ENCODE data around the gene RAC3. TPM values are rescaled to one million over a fixed set of nuclear protein-coding genes. Genes with fewer than 3 reads are reported as not detected.

Gene RAC3
- total RNA-seq = 6.4 and 9.1 TPM in 2 replicates

GRCh38 chr17:82031303-82031884, at the start of gene RAC3:
TSS of gene RAC3 (plus strand) at chr17:82031678. CDS start at chr17:82031762, 84 bp downstream.
- DNase-seq (ENCODE audit: low read depth) = peak; percentile 33
- TF ChIP-seq, protein P1, sequence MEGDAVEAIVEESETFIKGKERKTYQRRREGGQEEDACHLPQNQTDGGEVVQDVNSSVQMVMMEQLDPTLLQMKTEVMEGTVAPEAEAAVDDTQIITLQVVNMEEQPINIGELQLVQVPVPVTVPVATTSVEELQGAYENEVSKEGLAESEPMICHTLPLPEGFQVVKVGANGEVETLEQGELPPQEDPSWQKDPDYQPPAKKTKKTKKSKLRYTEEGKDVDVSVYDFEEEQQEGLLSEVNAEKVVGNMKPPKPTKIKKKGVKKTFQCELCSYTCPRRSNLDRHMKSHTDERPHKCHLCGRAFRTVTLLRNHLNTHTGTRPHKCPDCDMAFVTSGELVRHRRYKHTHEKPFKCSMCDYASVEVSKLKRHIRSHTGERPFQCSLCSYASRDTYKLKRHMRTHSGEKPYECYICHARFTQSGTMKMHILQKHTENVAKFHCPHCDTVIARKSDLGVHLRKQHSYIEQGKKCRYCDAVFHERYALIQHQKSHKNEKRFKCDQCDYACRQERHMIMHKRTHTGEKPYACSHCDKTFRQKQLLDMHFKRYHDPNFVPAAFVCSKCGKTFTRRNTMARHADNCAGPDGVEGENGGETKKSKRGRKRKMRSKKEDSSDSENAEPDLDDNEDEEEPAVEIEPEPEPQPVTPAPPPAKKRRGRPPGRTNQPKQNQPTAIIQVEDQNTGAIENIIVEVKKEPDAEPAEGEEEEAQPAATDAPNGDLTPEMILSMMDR (IDR thresholded peaks at IDR 0.05; ENCODE audit: insufficient read depth, low read depth, low read length) = no peak
- H3K4me3 ChIP-seq (ENCODE audit: low read depth, low read length) = peak within 1 kb of the TSS; percentile 65

- no peak overlapping the region for H3K4me3 ChIP-seq (ENCODE audit: low read depth, low read length)
- TF ChIP-seq, protein P1 (IDR thresholded peaks at IDR 0.05; ENCODE audit: insufficient read depth, low read depth, low read length) = no peak
- no peak for DNase-seq (ENCODE audit: low read depth)
These were observed 48.4 kb upstream of the RAC3 start for GRCh38 chr17:81983011-81983638.

DNA sequence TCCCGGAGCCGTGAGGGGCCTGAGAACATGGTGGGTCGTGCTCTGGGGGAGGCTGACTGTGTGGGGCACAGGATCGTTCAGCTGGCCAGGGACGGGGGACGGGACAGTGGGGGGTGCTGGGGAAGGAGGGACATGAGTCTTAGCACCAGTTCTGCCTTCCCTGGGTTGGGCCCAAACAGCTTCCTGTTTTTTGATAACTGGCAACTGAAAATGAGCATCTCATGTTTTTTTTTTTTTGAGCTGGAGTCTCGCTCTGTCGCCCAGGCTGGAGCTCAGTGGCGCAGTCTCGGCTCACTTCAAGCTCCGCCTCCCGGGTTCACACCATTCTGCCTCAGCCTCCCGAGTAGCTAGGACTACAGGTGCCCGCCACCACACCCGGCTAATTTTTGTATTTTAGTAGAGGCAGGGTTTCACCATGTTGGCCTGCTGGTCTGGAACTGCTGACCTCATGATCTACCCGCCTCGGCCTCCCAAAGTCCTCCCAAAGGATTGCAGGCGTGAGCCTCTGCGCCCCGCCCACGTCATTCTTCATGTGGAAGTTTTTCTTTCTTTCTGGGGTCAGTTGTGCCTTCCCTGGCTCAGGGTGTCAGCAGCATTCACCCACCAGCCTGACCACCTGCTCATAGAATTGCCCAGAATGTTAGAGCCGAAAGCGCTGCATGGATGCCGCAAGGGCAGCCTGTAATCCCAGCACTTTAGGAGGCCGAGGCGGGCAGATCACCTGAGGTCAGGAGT, 47.7 kb upstream of the RAC3 start:
- DNase-seq (ENCODE audit: low read depth) = no peak
- TF ChIP-seq, protein P1 (IDR thresholded peaks at IDR 0.05; ENCODE audit: insufficient read depth, low read depth, low read length) = no peak
- no peak overlapping the region for H3K4me3 ChIP-seq (ENCODE audit: low read depth, low read length)

- TF ChIP-seq, protein P1 (IDR thresholded peaks at IDR 0.05; ENCODE audit: insufficient read depth, low read depth, low read length) = no peak
- H3K4me3 ChIP-seq (ENCODE audit: low read depth, low read length) = no peak overlapping the region
- no peak for DNase-seq (ENCODE audit: low read depth)
These were observed 46.6 kb upstream of the RAC3 start for GRCh38 chr17:81984773-81985410.

DNA sequence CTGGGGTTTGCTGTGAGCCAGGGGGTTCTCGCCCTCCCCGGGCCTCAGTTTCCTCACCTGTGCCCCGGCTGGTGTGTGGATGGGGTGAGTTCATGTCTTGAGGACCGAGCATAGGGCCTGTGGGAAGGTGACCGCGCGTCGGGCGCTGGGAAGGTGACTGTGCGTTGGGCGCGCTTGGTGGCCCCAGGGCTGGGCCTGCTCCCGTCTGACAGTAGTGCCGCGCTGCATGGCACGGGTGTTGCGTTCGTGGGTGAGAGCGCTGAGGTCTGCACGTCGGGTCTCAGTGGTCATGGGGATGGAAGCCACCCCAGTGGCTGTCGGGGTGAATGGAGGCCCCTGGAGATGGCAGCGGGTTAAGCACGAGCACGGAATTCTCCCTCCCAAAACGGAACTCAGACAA, 44.9 kb upstream of the RAC3 start:
- no peak overlapping the region for H3K4me3 ChIP-seq (ENCODE audit: low read depth, low read length)
- TF ChIP-seq, protein P1 (IDR thresholded peaks at IDR 0.05; ENCODE audit: insufficient read depth, low read depth, low read length) = no peak

GRCh38 chr17:81987161-81987770, 44.2 kb upstream of the RAC3 start:
- TF ChIP-seq, protein P1 (IDR thresholded peaks at IDR 0.05; ENCODE audit: insufficient read depth, low read depth, low read length) = no peak
- H3K4me3 ChIP-seq (ENCODE audit: low read depth, low read length) = no peak overlapping the region
- no peak for DNase-seq (ENCODE audit: low read depth)

More for the DNA sequence above, 44.9 kb upstream of the RAC3 start:
- DNase-seq (ENCODE audit: low read depth) = no peak

Measured in fibroblast of villous mesenchyme (primary cell).